IMR-90 (cell line): ENCODE data around the gene EXOC4. TPM values are rescaled to one million over a fixed set of nuclear protein-coding genes. Genes with fewer than 3 reads are reported as not detected.

ENCODE experiments used
- ATAC-seq: fragments of 200-7000 bp; cut with Tn5 transposase; 2 replicates; pipeline ENCODE4 v1.9.1; 2020; ENCODE audit warnings: low read depth, mild to moderate bottlenecking, moderate library complexity
- BruUV-seq: library from RNA; stranded (reverse); fragments of 400-500 nt; replicated peaks from 2 replicates; lab custom pipeline; 2021; lab: Mats Ljungman, UMichigan
- CTCF ChIA-PET: fragments of 300-600 bp; formaldehyde crosslinking; extraction: SDS; loops from one replicate; lab custom pipeline; 2021; ENCODE audit warnings: antibody characterized with exemption; lab: Yijun Ruan, JAX
- POLR2A ChIA-PET: fragments of 300-600 bp; sonication (Branson Sonifier 250); formaldehyde crosslinking; loops from one replicate; lab custom pipeline; 2022; ENCODE audit warnings: antibody characterized with exemption; ENCODE audit not compliant: unreplicated experiment; lab: Charles Lee
- DNase-seq: peaks from one replicate; pipeline ENCODE4 v3.0.0; 2013
- H2AFZ ChIP-seq: replicated peaks from 2 replicates; pipeline ENCODE3; 2013; ENCODE audit warnings: low read length, mild to moderate bottlenecking; ENCODE audit not compliant: poor library complexity
- H2AK5ac ChIP-seq: 2 replicates; pipeline ENCODE4 v1.6.1; 2013; ENCODE audit warnings: low read depth, low read length, inconsistent platforms
- H2AK9ac ChIP-seq: replicated peaks from 2 replicates; pipeline ENCODE3; 2013; ENCODE audit warnings: mild to moderate bottlenecking, low read depth, low read length, moderate library complexity; ENCODE audit not compliant: poor library complexity
- H2BK120ac ChIP-seq: 2 replicates; pipeline ENCODE4 v1.6.1; 2013; ENCODE audit warnings: low read depth, low read length, inconsistent platforms
- H2BK15ac ChIP-seq: 3 replicates; pipeline ENCODE4 v1.6.1; 2013; ENCODE audit warnings: low read depth, low read length, inconsistent platforms
- H2BK20ac ChIP-seq: 2 replicates; pipeline ENCODE4 v1.6.1; 2013; ENCODE audit warnings: low read depth, mild to moderate bottlenecking, inconsistent platforms, low read length, moderate library complexity
- H2BK5ac ChIP-seq: 2 replicates; pipeline ENCODE4 v1.6.1; 2013; ENCODE audit warnings: mild to moderate bottlenecking, low read depth, low read length, inconsistent platforms; ENCODE audit not compliant: poor library complexity, severe bottlenecking
- H3K14ac ChIP-seq: replicated peaks from 2 replicates; pipeline ENCODE4 v1.6.1; 2013; ENCODE audit warnings: low read depth, low read length, inconsistent platforms
- H3K18ac ChIP-seq: 2 replicates; pipeline ENCODE4 v1.6.1; 2013; ENCODE audit warnings: low read depth, low read length, control low read depth
- H3K23ac ChIP-seq: 2 replicates; pipeline ENCODE4 v1.6.1; 2013; ENCODE audit warnings: low read depth, low read length, inconsistent platforms
- H3K27ac ChIP-seq: 2 replicates; pipeline ENCODE4 v1.5.1; 2013; ENCODE audit warnings: mild to moderate bottlenecking, control low read depth, low read length; ENCODE audit not compliant: insufficient read depth
- H3K27me3 ChIP-seq: 2 replicates; pipeline ENCODE4 v1.6.1; 2013; ENCODE audit warnings: low read length; ENCODE audit not compliant: control insufficient read depth, insufficient read depth
- H3K36me3 ChIP-seq: 2 replicates; pipeline ENCODE4 v1.6.1; 2013; ENCODE audit warnings: low read length, mixed read lengths; ENCODE audit not compliant: control insufficient read depth, insufficient read depth
- H3K4ac ChIP-seq: 2 replicates; pipeline ENCODE4 v1.6.1; 2013; ENCODE audit warnings: low read depth, low read length, inconsistent platforms
- H3K4me1 ChIP-seq: 2 replicates; pipeline ENCODE4 v1.6.1; 2013; ENCODE audit warnings: low read length, mixed read lengths; ENCODE audit not compliant: control insufficient read depth, insufficient read depth
- H3K4me2 ChIP-seq: 2 replicates; pipeline ENCODE4 v1.6.1; 2013; ENCODE audit warnings: low read depth, mild to moderate bottlenecking, control low read depth, low read length, moderate library complexity
- H3K4me3 ChIP-seq: 2 replicates; pipeline ENCODE4 v1.5.1; 2013; ENCODE audit warnings: low read depth, mild to moderate bottlenecking, control low read depth, low read length, moderate library complexity; ENCODE audit not compliant: insufficient read depth
- H3K56ac ChIP-seq: 2 replicates; pipeline ENCODE4 v1.6.1; 2013; ENCODE audit warnings: low read length, inconsistent platforms; ENCODE audit not compliant: insufficient read depth; ENCODE audit errors: extremely low read depth
- H3K79me1 ChIP-seq, 2 experiments: 2 replicates each; pipeline ENCODE4 v1.6.1; 2013; ENCODE audit warnings: low read length in 2 of 2, inconsistent platforms in 1 of 2, low read depth in 1 of 2
- H3K9ac ChIP-seq: 2 replicates; pipeline ENCODE4 v1.6.1; 2013; ENCODE audit warnings: low read depth, low read length, control low read depth
- H3K9me1 ChIP-seq: 2 replicates; pipeline ENCODE4 v1.6.1; 2013; ENCODE audit warnings: low read length, inconsistent platforms; ENCODE audit not compliant: insufficient read depth
- H3K9me3 ChIP-seq: 2 replicates; pipeline ENCODE4 v1.6.1; 2013; ENCODE audit warnings: low read length; ENCODE audit not compliant: control insufficient read depth, insufficient read depth
- H4K20me1 ChIP-seq: 2 replicates; pipeline ENCODE4 v1.6.1; 2013; ENCODE audit warnings: low read length, inconsistent platforms; ENCODE audit not compliant: insufficient read depth
- H4K5ac ChIP-seq: 2 replicates; pipeline ENCODE4 v1.6.1; 2013; ENCODE audit warnings: mild to moderate bottlenecking, low read depth, low read length, control low read depth
- H4K8ac ChIP-seq, 2 experiments: 2 replicates each; pipeline ENCODE4 v1.6.1; 2013; ENCODE audit warnings: low read depth in 2 of 2, low read length in 2 of 2, control low read depth in 1 of 2, inconsistent platforms in 1 of 2
- H4K91ac ChIP-seq: 2 replicates; pipeline ENCODE4 v1.6.1; 2013; ENCODE audit warnings: low read depth, low read length, inconsistent platforms; ENCODE audit not compliant: insufficient read depth
- BHLHE40 ChIP-seq: fragments of 150-350 bp; IDR thresholded peaks from 2 replicates; pipeline ENCODE4 v1.6.1; 2016; ENCODE audit warnings: mild to moderate bottlenecking, low read depth, low read length
- CEBPB ChIP-seq: IDR thresholded peaks from 2 replicates; pipeline ENCODE4 v1.6.1; 2012; ENCODE audit warnings: low read depth, low read length, improper control_type of control experiment
- CHD1 ChIP-seq: IDR thresholded peaks from 2 replicates; pipeline ENCODE4 v1.6.1; 2012; ENCODE audit warnings: low read depth, low read length, improper control_type of control experiment
- FOS ChIP-seq: fragments of 150-350 bp; IDR thresholded peaks from 2 replicates; pipeline ENCODE4 v1.6.1; 2016; ENCODE audit warnings: low read depth, low read length
- MAFK ChIP-seq: IDR thresholded peaks from 2 replicates; pipeline ENCODE4 v1.6.1; 2012; ENCODE audit warnings: low read depth, low read length, improper control_type of control experiment
- MAZ ChIP-seq: IDR thresholded peaks from 2 replicates; pipeline ENCODE4 v1.6.1; 2012; ENCODE audit warnings: low read depth, mild to moderate bottlenecking, low read length, improper control_type of control experiment, moderate library complexity, borderline replicate concordance
- MXI1 ChIP-seq: IDR thresholded peaks from 2 replicates; pipeline ENCODE4 v1.6.1; 2012; ENCODE audit warnings: low read depth, mild to moderate bottlenecking, low read length, moderate library complexity, borderline replicate concordance
- NFE2L2 ChIP-seq: fragments of 150-350 bp; IDR thresholded peaks from 2 replicates; pipeline ENCODE4 v1.6.1; 2016; ENCODE audit warnings: low read depth, mild to moderate bottlenecking, low read length
- RAD21 ChIP-seq: IDR thresholded peaks from 2 replicates; pipeline ENCODE4 v1.6.1; 2012; ENCODE audit warnings: low read length, improper control_type of control experiment
- RCOR1 ChIP-seq: IDR thresholded peaks from 2 replicates; pipeline ENCODE4 v1.6.1; 2012; ENCODE audit warnings: mild to moderate bottlenecking, low read length, improper control_type of control experiment; ENCODE audit not compliant: insufficient replicate concordance
- RFX5 ChIP-seq: IDR thresholded peaks from 2 replicates; pipeline ENCODE4 v1.8.0; 2012; ENCODE audit warnings: low read depth, mild to moderate bottlenecking, low read length, moderate library complexity
- SMC3 ChIP-seq: fragments of 150-350 bp; IDR thresholded peaks from 2 replicates; pipeline ENCODE4 v1.6.1; 2016; ENCODE audit warnings: low read depth, mild to moderate bottlenecking, antibody characterized with exemption, low read length, moderate library complexity
- WGBS, 2 experiments: methylation state at CpG; one replicate each; pipeline versions ENCODE4 v1.1.5 to v1.1.7; 2013; ENCODE audit warnings: missing lambda C conversion rate in 2 of 2; ENCODE audit not compliant: insufficient read length in 1 of 2; ENCODE audit errors: extremely low coverage in 2 of 2; 5-methylcytosine and 5-hydroxymethylcytosine counted together
- dilution Hi-C: fragments of 300-500 bp; cut with HindIII; formaldehyde crosslinking; loops from one replicate; pipeline ENCODE4 v1.14.3; 2018; ENCODE audit warnings: low sequenced_read_pairs; ENCODE audit not compliant: unreplicated experiment
- in situ Hi-C: fragments of 300-500 bp; cut with MboI; formaldehyde crosslinking; loops from 3 replicates; pipeline ENCODE4 v1.14.3; 2019; ENCODE audit warnings: low sequenced_read_pairs, inconsistent platforms, mixed read lengths
- intact Hi-C: fragments of 100-400 bp; cut with micrococcal nuclease; formaldehyde crosslinking; loops from 2 replicates; pipeline ENCODE4 v1.10.0; 2022
- polyA plus RNA-seq, 3 experiments: library from polyadenylated mRNA; depleted of rRNA; stranded (reverse); fragments of >200 nt; gene quantifications; 2 replicates each; pipeline ENCODE4 v1.2.3, GENCODE V29; 2012; ENCODE audit warnings: low replicate concordance in 1 of 3
- total RNA-seq: library from RNA; depleted of rRNA; stranded (reverse); fragments of >200 nt; gene quantifications from 2 replicates; pipeline ENCODE4 v1.2.3, GENCODE V29; 2012
- TF ChIP-seq, protein P1 (sequence below): fragments of 150-350 bp; IDR thresholded peaks from 2 replicates; pipeline ENCODE4 v1.6.1; 2016; ENCODE audit warnings: low read depth, mild to moderate bottlenecking, low read length, moderate library complexity, borderline replicate concordance
- TF ChIP-seq, protein P2 (sequence below): conservative IDR thresholded peaks from 2 replicates; pipeline ENCODE4 v1.5.1; 2012; ENCODE audit warnings: mild to moderate bottlenecking, low read depth, low read length, improper control_type of control experiment
- TF ChIP-seq, protein P3 (sequence below): fragments of 150-350 bp; IDR thresholded peaks from 2 replicates; pipeline ENCODE4 v1.6.1; 2017; ENCODE audit warnings: mild to moderate bottlenecking, antibody characterized with exemption, low read length, low read depth

The EXOC4 gene
- total and polyA plus RNA-seq, 2 of the 4 experiments (the other 2 are of a cell fraction): 25.4 to 94.6 TPM

DNA sequence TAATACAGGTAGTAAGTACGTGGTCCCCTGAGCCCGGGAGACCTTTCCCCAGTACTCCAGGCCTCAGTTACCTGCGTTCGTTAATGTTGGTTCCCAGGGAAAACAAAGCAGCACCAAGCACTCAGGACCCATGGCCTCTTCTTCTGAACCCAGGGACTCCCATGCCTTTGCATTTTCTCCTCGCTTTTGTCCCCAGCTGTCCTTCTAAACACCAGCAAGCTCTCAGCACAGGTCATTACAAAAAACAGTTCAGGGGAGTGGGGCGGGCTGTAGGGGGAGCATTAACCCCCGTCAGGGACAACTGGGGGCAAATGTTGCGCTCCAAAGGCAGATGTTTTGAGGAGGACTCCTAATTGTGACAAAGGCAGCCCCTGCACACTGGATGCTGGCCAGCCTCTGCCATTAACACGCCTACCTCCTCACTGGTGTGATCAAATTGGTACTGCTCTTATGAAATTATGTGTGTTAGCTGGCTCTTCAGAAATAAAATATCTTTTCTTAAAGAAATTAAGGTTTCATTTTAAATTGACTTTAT is 793.8 kb downstream of the EXOC4 start:
- no peak overlapping the region for H2AFZ ChIP-seq
- dilution Hi-C loops (no loop called here), intact Hi-C loops (no loop called here), in situ Hi-C loops (no loop called here)
- H3K9me1 ChIP-seq: no peaks in the 10 kb centered on the region; the same call in 1 of the 2 replicates
- no peak overlapping the region for H3K27ac ChIP-seq
- H2AK5ac ChIP-seq: no peak overlapping the region
- H3K56ac ChIP-seq: no peak overlapping the region
- no peak overlapping the region for H4K8ac ChIP-seq
- H3K9me3 ChIP-seq: no peaks in the 10 kb centered on the region
- H3K14ac ChIP-seq: no peak overlapping the region
- H2BK15ac ChIP-seq: no peak overlapping the region
- H3K9ac ChIP-seq: no peak overlapping the region
- no peak overlapping the region for H4K5ac ChIP-seq
- no peaks in the 10 kb centered on the region for H3K36me3 ChIP-seq
- H3K4ac ChIP-seq: no peak overlapping the region
- H3K4me3 ChIP-seq: no peak overlapping the region
- ATAC-seq (no peak), DNase-seq (no peak)
- H3K79me1 ChIP-seq: no peaks in the 10 kb centered on the region
- CTCF ChIA-PET: no interaction called here
- no peak overlapping the region for H3K18ac ChIP-seq
- BruUV-seq: no TSS peak
- H3K4me2 ChIP-seq: no peak overlapping the region
- no peak overlapping the region for H3K23ac ChIP-seq
- no peak overlapping the region for H2BK5ac ChIP-seq
- TF ChIP-seq SMC3 (no peak), NFE2L2 (no peak), RCOR1 (no peak), MAZ (no peak), RAD21 (no peak), FOS (no peak), BHLHE40 (no peak), CEBPB (no peak), MAFK (no peak), CHD1 (no peak), RFX5 (no peak), MXI1 (no peak)
- TF ChIP-seq, protein P1, sequence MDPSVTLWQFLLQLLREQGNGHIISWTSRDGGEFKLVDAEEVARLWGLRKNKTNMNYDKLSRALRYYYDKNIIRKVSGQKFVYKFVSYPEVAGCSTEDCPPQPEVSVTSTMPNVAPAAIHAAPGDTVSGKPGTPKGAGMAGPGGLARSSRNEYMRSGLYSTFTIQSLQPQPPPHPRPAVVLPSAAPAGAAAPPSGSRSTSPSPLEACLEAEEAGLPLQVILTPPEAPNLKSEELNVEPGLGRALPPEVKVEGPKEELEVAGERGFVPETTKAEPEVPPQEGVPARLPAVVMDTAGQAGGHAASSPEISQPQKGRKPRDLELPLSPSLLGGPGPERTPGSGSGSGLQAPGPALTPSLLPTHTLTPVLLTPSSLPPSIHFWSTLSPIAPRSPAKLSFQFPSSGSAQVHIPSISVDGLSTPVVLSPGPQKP: no peak
- TF ChIP-seq, protein P2, sequence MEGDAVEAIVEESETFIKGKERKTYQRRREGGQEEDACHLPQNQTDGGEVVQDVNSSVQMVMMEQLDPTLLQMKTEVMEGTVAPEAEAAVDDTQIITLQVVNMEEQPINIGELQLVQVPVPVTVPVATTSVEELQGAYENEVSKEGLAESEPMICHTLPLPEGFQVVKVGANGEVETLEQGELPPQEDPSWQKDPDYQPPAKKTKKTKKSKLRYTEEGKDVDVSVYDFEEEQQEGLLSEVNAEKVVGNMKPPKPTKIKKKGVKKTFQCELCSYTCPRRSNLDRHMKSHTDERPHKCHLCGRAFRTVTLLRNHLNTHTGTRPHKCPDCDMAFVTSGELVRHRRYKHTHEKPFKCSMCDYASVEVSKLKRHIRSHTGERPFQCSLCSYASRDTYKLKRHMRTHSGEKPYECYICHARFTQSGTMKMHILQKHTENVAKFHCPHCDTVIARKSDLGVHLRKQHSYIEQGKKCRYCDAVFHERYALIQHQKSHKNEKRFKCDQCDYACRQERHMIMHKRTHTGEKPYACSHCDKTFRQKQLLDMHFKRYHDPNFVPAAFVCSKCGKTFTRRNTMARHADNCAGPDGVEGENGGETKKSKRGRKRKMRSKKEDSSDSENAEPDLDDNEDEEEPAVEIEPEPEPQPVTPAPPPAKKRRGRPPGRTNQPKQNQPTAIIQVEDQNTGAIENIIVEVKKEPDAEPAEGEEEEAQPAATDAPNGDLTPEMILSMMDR: no peak
- TF ChIP-seq, protein P3, sequence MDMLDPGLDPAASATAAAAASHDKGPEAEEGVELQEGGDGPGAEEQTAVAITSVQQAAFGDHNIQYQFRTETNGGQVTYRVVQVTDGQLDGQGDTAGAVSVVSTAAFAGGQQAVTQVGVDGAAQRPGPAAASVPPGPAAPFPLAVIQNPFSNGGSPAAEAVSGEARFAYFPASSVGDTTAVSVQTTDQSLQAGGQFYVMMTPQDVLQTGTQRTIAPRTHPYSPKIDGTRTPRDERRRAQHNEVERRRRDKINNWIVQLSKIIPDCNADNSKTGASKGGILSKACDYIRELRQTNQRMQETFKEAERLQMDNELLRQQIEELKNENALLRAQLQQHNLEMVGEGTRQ: no peak
- no peaks in the 10 kb centered on the region for H4K20me1 ChIP-seq
- POLR2A ChIA-PET: no interaction called here
- 90% methylated on average over 2 of the region's 9 CpGs; no CpG with 5 or more reads in 1 of the 2 experiments for WGBS, 2 experiments
- no peaks in the 10 kb centered on the region for H3K27me3 ChIP-seq
- H2BK20ac ChIP-seq: no peak overlapping the region
- H2AK9ac ChIP-seq: no peak overlapping the region
- H3K4me1 ChIP-seq: no peaks in the 10 kb centered on the region
- no peak overlapping the region for H4K91ac ChIP-seq
- H2BK120ac ChIP-seq: no peak overlapping the region
